ENCODE data around the gene ATAD3B.
"Not testable (repeated sequence)": the region's sequence is repeated elsewhere in the genome, so short reads cannot be mapped to it uniquely, and the experiment has no call there.

Gene ATAD3B

DNA sequence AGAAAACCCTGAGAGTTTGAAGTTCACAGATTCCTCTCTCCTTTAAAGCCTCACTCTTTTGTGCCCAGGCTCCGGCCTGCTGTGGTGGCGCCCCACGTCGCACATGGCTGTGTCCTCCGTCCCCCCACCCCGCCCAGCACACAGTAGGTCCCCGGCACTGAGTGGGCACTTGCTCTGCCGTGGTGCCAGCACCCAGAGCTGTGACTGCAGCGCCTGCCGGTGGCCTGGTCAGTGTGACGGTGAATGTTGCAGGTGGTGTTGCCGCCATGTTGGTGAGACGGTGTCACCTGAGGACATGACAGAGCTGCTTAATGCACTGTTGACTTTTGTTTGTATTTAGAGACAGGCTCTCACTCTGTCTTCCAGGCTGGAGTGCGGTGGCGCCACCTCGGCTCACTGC lies 18.7 kb upstream of the ATAD3B start:
- no peak for DNase-seq

DNA sequence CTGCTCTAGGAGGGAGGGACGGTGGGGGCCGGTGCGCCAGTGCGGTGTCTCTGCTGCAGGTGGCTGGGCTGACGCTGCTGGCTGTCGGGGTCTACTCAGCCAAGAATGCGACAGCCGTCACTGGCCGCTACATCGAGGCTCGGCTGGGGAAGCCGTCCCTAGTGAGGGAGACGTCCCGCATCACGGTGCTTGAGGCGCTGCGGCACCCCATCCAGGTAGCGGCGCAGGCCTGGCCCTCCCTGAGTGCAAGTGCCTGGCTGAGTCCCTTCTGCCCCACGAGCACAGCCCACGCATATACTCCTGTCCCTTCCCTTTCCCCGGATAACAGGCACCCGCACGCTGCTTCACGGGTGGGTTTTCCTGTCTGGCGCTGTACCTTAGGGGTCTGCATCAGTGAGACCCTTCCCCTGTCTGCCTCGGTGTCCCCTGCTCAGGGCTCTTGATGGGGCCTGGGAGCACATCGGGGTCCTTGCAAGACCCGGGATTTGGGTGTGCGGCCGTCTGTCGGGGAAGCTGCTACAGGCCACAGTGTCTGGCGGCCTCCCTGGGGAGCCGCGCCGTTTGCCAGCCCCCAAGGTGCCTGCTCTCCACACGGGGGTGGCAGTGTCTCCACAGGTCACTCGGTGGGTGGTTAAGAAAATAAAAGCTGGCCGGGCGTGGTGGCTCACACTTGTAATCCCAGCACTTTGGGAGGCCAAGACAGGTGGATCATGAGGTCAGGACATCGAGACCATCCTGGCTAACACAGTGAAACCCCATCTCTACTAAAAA lies 17.1 kb upstream of the ATAD3B start:
- DNase-seq, result not testable (repeated sequence)

DNA sequence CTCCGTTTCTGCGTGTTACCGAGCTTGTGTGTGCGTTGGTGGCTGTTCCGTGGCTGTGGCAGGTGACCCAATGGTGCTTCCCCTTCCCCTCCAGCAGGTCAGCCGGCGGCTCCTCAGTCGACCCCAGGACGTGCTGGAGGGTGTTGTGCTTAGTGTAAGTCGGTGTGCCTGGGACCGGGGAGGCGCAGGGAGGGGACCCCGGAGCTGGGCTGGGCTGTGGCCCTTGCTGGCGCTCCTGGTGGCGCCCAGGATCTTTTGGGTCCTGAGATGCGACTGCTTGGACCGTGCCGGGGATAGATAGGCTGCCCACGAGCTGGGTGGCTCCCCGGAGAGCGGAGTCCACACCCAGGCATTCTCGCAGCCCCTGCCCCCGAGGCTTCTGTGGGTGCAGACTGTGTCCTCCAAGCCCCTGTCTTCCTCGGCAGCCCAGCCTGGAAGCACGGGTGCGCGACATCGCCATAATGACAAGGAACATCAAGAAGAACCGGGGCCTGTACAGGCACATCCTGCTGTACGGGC lies 16.1 kb upstream of the ATAD3B start:
- DNase-seq, result no peak

DNA sequence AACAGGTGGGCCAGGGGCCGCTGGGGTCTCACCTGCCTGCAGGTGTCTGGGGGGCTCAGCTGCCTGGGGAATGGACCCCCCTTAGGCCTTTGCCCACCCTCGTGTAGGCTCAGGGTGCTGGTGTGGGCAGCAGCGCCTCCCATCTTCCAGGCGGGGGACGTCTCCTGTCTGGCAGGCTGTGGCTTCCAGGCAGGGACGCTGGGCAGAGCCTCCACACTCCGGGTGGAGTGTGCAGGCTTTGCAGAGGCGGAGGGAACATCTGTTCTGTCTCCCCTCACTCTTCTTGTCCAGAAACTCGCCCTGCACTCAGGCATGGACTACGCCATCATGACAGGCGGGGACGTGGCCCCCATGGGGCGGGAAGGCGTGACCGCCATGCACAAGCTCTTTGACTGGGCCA lies 15.6 kb upstream of the ATAD3B start:
- DNase-seq, result not testable (repeated sequence)

DNA sequence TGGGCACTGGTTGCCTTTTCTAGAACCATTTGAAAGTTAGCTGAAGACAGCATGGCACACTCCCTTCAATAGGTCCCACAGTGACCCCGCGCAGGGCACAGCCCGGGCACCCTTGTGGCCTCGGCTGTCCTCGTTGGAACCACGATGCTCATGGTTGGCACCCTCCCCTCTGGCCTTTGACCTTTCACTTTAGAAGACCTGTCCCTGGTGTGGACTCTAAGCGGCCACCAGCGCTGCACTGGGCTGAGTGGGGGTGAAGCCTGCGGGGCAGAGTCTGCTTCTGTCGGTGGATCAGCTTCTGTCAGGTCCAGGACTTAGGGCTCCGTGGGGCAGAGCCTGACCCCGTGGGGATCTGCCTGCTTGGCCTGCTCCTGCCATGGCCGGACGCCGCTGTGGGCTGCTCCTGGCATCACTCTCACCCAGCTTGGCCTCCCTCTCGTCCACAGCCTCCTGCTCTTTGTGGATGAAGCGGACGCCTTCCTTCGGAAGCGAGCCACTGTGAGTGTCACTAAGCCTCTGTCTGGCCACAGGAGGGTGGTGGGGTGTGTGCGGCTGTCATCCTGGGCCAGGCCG lies 14.8 kb upstream of the ATAD3B start:
- DNase-seq, result not testable (repeated sequence)

DNA sequence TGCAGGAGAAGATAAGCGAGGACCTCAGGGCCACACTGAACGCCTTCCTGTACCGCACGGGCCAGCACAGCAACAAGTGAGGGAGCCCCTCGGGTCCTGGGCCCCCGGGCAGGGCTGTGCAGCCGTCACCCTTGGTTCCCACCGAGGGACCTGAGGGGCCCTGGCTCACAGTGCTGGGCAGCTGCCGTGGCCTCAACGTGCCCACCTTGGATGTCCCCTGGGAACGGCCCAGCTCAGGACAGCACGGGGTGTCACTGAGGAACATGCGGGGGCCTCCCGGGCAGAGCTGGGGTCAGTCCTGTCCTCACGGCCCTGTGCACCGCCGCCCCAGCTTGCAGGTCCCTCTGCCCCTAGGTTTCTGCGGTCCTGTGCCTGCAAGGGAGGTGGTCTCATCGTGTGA lies 12.4 kb upstream of the ATAD3B start:
- not testable (repeated sequence) for DNase-seq

DNA sequence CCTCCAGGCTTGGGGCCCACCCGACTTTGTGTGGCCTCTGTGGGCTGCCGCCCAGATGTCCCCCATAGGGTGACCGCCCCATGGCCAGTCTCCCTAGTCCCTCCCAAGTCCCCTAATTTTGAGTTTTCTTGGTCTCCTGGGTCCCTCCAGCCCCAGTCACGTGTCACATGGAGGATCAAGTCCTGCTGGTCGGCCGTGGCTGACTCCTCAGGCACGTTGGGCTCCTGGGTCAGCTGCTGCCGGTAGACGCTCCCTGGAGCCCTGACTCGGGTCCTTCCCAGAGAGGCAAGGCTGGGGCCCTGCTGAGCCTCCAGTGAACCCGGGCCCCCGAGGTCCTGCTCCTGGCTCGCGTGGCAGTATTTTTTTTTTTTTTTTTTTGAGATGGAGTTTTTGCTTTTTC lies 11.9 kb upstream of the ATAD3B start:
- DNase-seq, result not testable (repeated sequence)

DNA sequence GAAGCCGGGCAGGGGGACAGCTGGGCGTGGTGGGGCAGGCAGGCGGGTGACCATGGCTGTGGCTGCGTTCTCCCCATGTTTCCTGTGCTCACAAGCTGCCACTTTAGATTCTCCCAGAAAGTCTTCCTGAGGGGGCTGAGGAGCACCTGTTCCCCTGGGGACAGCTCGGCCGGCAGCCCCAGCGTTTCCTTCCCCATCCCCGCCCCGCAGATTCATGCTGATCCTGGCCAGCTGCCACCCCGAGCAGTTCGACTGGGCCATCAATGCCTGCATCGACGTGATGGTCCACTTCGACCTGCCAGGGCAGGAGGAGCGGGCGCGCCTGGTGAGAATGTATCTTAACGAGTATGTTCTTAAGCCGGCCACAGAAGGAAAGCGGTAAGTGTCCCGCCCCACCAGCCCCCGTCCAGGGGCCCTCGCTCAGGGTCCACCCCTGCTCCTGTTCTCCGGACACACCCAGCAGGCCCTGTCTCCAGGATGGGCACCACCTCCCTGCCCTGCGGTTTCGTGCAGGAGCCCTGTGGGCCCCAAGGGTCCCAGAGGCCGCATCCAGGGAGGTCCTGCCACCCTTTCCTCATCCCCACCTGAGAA lies 10.9 kb upstream of the ATAD3B start:
- DNase-seq, result no peak

DNA sequence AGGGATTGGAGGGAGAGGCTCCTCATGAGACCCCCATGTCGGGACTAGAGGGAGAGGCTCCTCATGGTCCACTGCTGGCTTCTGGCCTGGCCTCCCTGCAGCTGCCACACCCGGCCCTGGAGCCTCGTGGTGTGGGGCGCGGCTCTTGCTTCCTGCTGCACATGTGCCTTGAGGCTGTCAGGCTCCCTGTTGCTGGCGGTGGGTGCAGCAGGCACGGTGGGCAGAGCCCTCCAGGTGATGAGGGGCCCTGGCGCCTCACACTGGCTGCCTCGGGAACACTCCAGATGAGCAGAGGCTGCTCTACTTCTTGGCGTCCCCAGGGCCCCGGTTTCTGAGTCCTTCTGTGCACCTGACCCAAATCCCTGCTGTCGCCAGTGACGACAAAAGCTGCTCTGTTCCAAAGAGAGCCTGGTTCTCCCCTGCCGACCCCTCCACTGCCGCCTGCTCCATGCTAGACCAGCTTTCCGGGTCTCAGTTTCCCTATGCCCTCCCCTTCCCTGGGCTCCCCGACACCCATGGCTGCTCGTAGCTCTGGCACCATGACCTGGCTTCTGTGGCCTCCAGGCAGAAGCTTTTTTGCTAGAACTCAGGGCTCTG lies 9.7 kb upstream of the ATAD3B start:
- DNase-seq, result no peak

DNA sequence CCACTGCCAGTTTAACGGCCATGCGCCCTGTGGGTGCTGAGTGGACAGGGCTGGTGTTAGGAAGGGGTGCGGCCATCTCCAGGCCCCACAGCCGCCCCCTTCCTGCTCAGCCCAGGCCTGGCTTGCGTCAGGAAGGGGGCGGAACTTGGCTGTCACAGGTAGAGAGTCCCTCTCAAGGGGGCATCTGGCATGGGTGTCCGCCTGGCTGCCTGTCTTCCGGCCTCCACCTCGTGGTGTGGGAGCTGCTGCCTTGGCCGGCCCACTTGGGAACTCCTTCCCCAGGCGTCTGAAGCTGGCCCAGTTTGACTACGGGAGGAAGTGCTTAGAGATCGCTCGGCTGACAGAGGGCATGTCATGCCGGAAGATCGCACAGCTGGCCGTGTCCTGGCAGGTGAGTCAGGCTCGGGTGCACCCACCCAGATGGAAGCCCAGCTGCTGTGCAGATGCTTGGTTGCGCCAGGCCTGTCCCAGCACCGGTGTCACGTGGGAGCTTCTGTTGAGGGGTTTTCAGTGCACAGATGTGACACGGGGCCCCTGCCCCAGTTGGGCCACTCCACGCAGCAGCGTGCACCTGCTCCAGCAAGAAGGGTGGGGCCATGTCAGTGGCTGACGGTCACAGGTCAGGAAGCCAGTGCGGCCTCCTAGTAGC lies 9.1 kb upstream of the ATAD3B start:
- peak; percentile 26 for DNase-seq

DNA sequence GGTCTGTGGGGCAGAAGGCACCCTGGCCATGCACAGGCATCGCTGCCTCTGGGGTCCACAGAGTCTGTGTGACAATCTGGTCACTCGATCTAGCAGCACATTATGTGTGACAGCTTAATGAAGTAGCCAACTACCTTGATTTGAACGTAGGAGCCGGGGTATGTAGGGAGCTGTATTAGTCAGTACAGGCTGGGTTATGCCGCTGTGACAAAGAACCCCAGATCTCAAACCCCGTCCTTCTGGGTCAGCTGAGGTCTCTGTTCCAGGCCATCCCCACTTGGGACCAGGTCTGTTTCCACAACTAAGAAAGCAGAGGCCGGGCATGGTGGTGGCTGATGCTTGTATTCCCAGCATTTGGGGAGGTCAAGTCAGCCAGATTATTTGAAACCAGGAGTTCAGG lies 8.3 kb upstream of the ATAD3B start:
- DNase-seq, result no peak

DNA sequence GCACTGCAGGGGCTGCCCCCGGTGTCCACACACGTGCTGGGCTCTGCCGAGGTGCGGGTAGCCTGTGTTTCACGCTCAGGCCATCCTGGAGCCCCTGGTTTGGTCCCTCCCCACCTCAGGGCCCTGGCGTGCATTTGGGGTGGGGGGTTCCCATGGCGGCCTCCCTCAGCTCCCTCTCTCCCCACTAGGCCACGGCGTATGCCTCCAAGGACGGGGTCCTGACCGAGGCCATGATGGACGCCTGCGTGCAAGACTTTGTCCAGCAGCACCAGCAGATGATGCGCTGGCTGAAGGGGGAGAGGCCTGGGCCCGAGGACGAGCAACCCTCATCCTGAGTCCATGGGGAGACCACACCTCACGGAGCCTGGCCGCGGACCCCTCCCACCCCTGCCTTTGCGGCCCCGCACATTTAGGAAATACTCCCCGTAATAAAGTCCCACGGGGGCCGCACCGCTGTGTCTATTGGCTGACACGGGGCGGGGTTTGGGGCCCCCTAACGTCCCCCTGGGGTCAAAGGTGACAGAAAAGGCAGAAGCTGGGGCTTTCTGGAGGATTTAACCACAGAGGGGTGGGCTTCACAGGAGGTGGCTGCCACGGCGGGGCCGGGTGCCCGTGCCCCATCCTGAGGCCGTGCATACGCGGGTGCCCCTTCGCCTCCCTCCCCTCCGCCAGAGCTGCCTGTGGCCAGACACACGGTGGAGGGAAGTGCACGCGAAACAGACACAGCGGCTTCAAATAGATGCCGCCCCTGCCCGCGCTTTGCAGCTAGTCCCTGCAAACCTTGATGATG lies 3.2 kb upstream of the ATAD3B start:
- DNase-seq, result not testable (repeated sequence)

DNA sequence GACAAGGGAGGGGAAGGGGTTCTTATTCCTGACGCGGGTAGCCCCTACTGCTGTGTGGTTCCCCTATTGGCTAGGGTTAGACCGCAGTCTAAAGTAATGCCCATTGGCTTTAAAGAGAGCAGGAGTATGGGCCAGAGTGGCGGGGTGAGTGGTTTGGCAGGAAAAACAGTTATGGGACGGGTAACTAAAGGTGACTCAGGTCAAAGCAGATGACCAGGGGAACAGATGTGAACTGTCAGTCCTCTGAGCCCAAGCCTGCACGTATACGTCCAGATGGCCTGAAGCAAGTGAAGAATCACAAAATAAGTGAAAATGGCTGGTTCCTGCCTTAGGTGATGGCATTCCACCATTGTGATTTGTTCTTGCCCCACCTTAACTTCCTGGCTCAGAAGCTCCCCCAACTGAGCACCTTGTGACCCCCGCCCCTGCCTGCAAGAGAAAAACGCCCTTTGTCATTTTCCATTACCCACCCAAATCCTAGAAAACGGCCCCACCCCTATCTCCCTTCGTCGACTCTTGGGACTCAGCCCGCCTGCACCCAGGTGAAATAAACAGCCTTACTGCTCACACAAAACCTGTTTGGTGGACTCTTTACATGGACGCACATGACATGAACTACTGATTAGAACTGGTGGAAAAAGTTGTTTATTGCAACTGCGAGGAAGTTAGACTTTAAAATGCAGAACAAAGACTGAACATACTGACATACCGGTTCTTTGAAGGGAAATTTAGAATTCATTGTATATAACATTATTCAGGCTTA lies 758 bp upstream of the ATAD3B start:
- DNase-seq, result peak; percentile 6

DNA sequence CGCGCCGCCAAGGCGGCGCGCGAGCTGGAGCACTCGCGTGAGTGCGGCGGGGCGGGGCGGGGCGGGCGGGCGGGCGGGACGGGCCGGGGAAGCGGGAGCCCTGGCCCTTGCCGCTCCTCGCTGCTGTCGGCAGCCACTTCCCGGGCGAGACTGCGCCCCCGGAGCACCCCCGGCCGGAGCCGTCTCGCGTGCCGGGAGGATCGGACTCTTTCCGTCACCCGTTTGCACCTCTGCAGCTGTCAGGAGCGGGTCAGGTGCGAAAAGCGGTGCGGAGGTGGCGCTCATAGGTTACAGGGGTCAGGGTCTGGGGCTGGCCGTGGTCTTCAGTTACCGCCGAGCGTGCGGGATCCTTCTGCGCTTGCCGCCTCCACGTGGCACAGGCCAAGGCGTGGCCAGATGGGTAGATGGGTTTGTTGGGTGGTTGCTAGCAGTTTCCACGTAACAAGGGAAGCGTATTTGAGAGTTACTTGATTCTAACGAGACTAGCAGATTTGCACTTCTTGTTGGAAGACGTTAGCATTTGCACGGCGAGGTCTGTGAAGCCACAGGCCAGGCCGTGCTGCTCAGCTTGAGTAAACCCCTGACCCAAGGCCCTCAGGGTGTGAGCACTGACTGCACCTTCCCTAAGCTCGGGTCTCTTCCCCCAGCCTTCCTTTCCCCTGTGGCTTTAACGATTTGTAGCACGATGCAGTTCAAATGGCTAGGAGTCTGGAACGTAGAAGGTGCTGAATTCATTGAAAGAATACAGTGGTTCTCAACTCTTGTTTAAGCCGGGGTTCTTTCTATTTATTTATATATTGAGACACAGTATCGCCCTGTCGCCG lies 700 bp downstream of the ATAD3B start:
- DNase-seq, result not testable (repeated sequence)

DNA sequence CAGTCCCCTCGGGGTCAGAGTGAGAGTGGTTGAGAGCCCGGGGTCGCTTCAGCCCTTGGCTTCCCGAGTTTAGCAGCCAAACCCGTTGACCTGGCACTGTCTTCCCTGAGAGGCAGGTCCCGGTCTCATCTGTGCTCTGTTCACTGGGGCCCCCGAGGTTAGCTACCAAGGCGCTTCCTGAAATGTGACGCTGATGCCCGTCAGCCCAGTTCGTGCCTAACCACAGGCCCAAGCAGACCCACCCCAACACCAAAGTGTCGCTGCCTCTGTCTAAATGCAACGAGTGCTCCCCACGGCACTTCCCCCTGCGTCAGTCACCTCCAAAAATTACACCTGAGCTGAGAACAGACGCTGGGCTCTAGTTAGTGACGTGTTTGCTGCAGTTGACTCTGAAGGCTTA lies 4.4 kb downstream of the ATAD3B start:
- DNase-seq, result not testable (repeated sequence)

DNA sequence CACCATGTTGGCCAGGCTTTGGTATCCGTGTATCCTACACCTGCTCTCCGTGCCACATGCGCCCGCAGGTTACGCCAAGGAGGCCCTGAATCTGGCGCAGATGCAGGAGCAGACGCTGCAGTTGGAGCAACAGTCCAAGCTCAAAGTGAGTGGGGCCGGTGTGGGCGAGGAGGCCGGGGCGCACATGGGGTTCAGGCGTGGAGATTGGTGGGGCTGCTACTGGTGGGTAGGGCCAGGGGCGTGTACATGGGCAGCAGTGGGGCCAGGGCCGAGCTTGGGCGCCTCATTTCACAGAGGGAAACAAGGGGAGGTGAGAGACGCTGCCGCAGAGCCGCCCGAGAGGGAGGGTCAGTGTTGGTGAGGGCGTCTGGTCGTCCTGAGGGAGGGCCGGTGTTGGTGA lies 5.6 kb downstream of the ATAD3B start:
- DNase-seq, result no peak

DNA sequence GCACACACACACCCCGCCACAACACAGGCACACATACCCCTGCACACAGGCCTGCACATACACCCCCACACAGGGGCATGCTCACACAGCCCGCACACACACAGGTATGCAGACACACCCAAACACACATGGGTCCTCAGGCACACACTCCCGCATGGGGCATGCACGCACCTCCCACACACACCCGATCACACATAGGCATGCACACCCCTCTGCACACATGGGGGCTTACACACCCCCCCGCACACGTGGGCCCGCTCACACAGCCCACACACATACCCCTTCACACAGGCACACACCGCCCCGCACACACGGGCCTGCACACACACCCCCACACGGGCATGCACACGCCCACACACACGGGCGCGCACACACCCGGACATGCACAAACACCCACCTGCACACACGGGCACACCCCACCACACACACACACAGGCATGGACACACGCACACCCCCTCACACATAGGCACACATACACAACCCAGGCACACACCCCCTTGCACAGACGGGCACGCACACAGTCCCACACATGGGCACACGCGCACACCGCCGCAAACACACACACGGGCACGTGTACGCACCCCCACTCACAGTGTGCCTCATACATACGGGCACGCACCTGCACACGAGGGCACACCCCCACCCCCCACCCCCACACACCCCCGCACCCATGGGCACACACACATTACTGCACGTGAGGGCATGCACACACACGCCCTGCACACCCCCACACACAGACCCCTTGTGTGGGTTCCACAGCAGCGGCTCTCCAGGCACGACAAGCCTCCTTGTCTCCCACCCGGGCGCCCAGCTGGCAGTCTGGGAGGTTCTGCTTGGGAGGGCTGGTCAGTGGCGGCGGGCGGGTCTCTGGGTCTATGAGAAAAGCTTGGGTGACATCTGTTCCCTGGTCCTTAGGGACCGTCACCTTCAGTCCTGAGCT lies 8.3 kb downstream of the ATAD3B start:
- no peak for DNase-seq

DNA sequence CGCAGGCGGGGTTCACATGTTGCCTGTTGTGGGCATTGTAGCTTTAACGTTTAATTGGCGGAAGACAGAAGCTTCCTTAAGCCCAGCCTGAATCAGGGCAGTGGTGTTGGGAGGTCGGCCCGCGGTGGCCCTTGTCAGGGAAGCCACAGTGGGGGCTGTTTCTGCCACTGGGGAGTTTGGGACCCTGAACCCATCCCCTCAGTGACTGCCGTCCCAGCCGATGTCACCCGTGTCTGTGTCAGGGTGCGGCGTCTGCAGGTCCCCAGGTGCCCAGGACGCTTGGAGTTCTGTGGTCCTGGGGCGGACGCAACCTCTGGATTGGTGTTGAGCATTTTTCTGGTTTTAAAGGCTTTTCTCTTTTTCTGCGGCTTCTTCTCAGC lies 8.9 kb downstream of the ATAD3B start:
- DNase-seq, result not testable (repeated sequence)

DNA sequence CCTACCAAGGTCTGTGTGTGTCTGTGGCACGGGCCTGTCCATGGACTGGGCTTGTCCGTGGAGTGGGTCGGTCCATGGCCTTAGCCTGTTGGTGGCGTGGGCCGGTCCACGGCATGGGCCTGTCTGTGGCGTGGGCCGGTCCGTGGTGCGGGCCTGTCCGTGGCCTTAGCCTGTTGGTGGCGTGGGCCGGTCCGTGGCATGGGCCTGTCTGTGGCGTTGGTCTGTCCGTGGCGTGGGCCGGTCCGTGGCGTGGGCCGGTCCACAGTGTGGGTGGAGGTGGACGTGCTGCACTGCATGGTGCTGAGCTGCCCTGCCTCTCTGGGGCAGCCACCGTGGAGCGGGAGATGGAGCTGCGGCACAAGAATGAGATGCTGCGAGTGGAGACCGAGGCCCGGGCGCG lies 10.2 kb downstream of the ATAD3B start:
- not testable (repeated sequence) for DNase-seq
